H9 (cell line): ENCODE measurements around the gene MLPH. TPM values are rescaled to one million over a fixed set of nuclear protein-coding genes. Genes with fewer than 3 reads are reported as not detected.
A peak's percentile ranks its signal among the peaks of the same experiment; 100 is the strongest.

Experiments used
- DNase-seq: peaks from one replicate; pipeline ENCODE4 v3.0.0-alpha.2; 2017
- H2AFZ ChIP-seq: one replicate; pipeline ENCODE4 v1.6.1; 2013; ENCODE audit warnings: mild to moderate bottlenecking, low read length, control low read depth, moderate library complexity
- H2AK5ac ChIP-seq: 2 replicates; pipeline ENCODE4 v1.6.1; 2013; ENCODE audit warnings: low read length, control low read depth, mixed read lengths; ENCODE audit not compliant: insufficient read length
- H2BK120ac ChIP-seq: one replicate; pipeline ENCODE4 v1.6.1; 2013; ENCODE audit warnings: low read depth, mild to moderate bottlenecking, low read length, control low read depth, inconsistent platforms; ENCODE audit not compliant: poor library complexity, severe bottlenecking
- H2BK12ac ChIP-seq: 2 replicates; pipeline ENCODE4 v1.6.1; 2013; ENCODE audit warnings: low read length, control low read depth, mixed read lengths, low read depth; ENCODE audit not compliant: insufficient read length
- H2BK15ac ChIP-seq: 2 replicates; pipeline ENCODE4 v1.6.1; 2013; ENCODE audit warnings: low read depth, low read length, control low read depth
- H2BK20ac ChIP-seq: one replicate; pipeline ENCODE4 v1.6.1; 2013; ENCODE audit warnings: low read depth, mild to moderate bottlenecking, low read length, control low read depth, inconsistent platforms; ENCODE audit not compliant: poor library complexity, severe bottlenecking
- H2BK5ac ChIP-seq: 2 replicates; pipeline ENCODE4 v1.6.1; 2013; ENCODE audit warnings: low read length, control low read depth, mixed read lengths; ENCODE audit not compliant: insufficient read length
- H3K14ac ChIP-seq: 2 replicates; pipeline ENCODE4 v1.6.1; 2013; ENCODE audit warnings: low read length, control low read depth; ENCODE audit not compliant: insufficient read depth
- H3K18ac ChIP-seq: 2 replicates; pipeline ENCODE4 v1.6.1; 2013; ENCODE audit warnings: low read depth, mild to moderate bottlenecking, mixed read lengths, low read length, control low read depth; ENCODE audit not compliant: insufficient read length
- H3K23ac ChIP-seq: 2 replicates; pipeline ENCODE4 v1.6.1; 2013; ENCODE audit warnings: low read length, control low read depth, mixed read lengths, low read depth; ENCODE audit not compliant: insufficient read length
- H3K23me2 ChIP-seq: 2 replicates; pipeline ENCODE4 v1.6.1; 2013; ENCODE audit warnings: low read depth, mild to moderate bottlenecking, mixed read lengths, low read length, control low read depth; ENCODE audit not compliant: insufficient read length, poor library complexity, severe bottlenecking
- H3K27ac ChIP-seq: 2 replicates; pipeline ENCODE4 v1.5.1; 2013; ENCODE audit warnings: low read length, control low read depth, mixed read lengths, low read depth; ENCODE audit not compliant: insufficient read length
- H3K27me3 ChIP-seq: 2 replicates; pipeline ENCODE4 v1.6.1; 2013; ENCODE audit warnings: low read length, control low read depth, inconsistent platforms; ENCODE audit not compliant: insufficient read depth
- H3K4ac ChIP-seq: 2 replicates; pipeline ENCODE4 v1.6.1; 2013; ENCODE audit warnings: low read depth, mild to moderate bottlenecking, control low read depth, inconsistent platforms, low read length, moderate library complexity
- H3K4me1 ChIP-seq: 2 replicates; pipeline ENCODE4 v1.6.1; 2013; ENCODE audit warnings: low read length, control low read depth, inconsistent platforms; ENCODE audit not compliant: insufficient read depth
- H3K4me2 ChIP-seq: 2 replicates; pipeline ENCODE4 v1.6.1; 2013; ENCODE audit warnings: low read length, control low read depth, mixed read lengths; ENCODE audit not compliant: insufficient read length, insufficient read depth
- H3K56ac ChIP-seq: 2 replicates; pipeline ENCODE4 v1.6.1; 2013; ENCODE audit warnings: low read depth, mild to moderate bottlenecking, mixed read lengths, low read length, control low read depth; ENCODE audit not compliant: insufficient read length
- H3K79me1 ChIP-seq: 2 replicates; pipeline ENCODE4 v1.6.1; 2013; ENCODE audit warnings: low read depth, mild to moderate bottlenecking, moderate library complexity, low read length, control low read depth, inconsistent platforms; ENCODE audit not compliant: insufficient read depth, poor library complexity, severe bottlenecking
- H3K79me2 ChIP-seq: 2 replicates; pipeline ENCODE4 v1.6.1; 2013; ENCODE audit warnings: low read length, control low read depth, inconsistent platforms; ENCODE audit not compliant: insufficient read depth
- H3K9ac ChIP-seq: 2 replicates; pipeline ENCODE4 v1.6.1; 2013; ENCODE audit warnings: low read length, control low read depth, mixed read lengths; ENCODE audit not compliant: insufficient read length; ENCODE audit errors: extremely low read depth
- H3K9me3 ChIP-seq: one replicate; pipeline ENCODE4 v1.6.1; 2013; ENCODE audit warnings: low read depth, low read length, inconsistent platforms; ENCODE audit not compliant: control insufficient read depth
- H3T11ph ChIP-seq: one replicate; pipeline ENCODE4 v1.6.1; 2013; ENCODE audit warnings: mild to moderate bottlenecking, low read length, control low read depth, inconsistent platforms
- H4K20me1 ChIP-seq: one replicate; pipeline ENCODE4 v1.6.1; 2013; ENCODE audit not compliant: control insufficient read depth, insufficient read length, insufficient read depth
- H4K5ac ChIP-seq: 2 replicates; pipeline ENCODE4 v1.6.1; 2013; ENCODE audit warnings: low read depth, mild to moderate bottlenecking, mixed read lengths, low read length, control low read depth; ENCODE audit not compliant: insufficient read length
- H4K8ac ChIP-seq: replicated peaks from 2 replicates; pipeline ENCODE4 v1.6.1; 2013; ENCODE audit warnings: low read length, control low read depth, mixed read lengths, low read depth; ENCODE audit not compliant: insufficient read length
- H4K91ac ChIP-seq: 2 replicates; pipeline ENCODE4 v1.6.1; 2013; ENCODE audit warnings: low read depth, mild to moderate bottlenecking, moderate library complexity, mixed read lengths, low read length, control low read depth; ENCODE audit not compliant: insufficient read length
- H3K27ac Mint-ChIP-seq, 3 experiments: 2 replicates in 2 of 3; 3 replicates in 1 of 3; pipeline ENCODE4 v1.8.0; 2020 to 2021; ENCODE audit warnings: mixed read lengths in 3 of 3, mild to moderate bottlenecking in 1 of 3, moderate library complexity in 1 of 3
- H3K27me3 Mint-ChIP-seq: 2 replicates; pipeline ENCODE4 v1.8.0; 2021; ENCODE audit warnings: low read depth, mild to moderate bottlenecking, moderate library complexity, mixed read lengths
- H3K36me3 Mint-ChIP-seq, 3 experiments: 2 replicates in 2 of 3; 3 replicates in 1 of 3; pipeline ENCODE4 v1.8.0; 2020 to 2021; ENCODE audit warnings: low read depth in 3 of 3, mixed read lengths in 3 of 3; ENCODE audit not compliant: insufficient read depth in 1 of 3
- H3K4me1 Mint-ChIP-seq, 2 experiments: 2 replicates each; pipeline ENCODE4 v1.8.0; 2020; ENCODE audit warnings: mixed read lengths in 2 of 2
- H3K4me3 Mint-ChIP-seq, 2 experiments: 2 replicates in 1 of 2; 3 replicates in 1 of 2; pipeline ENCODE4 v1.8.0; 2020 to 2021; ENCODE audit warnings: mild to moderate bottlenecking in 2 of 2, mixed read lengths in 2 of 2, moderate library complexity in 1 of 2
- H3K9me3 Mint-ChIP-seq, 2 experiments: 2 replicates in 1 of 2; 3 replicates in 1 of 2; pipeline ENCODE4 v1.8.0; 2020; ENCODE audit warnings: mild to moderate bottlenecking in 2 of 2, mixed read lengths in 2 of 2, moderate library complexity in 1 of 2
- WGBS: extraction: QIAGEN DNeasy Blood & Tissue Kit; methylation state at CpG from one replicate; pipeline ENCODE4 v1.1.7; 2013; ENCODE audit warnings: missing lambda C conversion rate, low lambda C conversion rate, mixed read lengths; ENCODE audit not compliant: insufficient read length; ENCODE audit errors: extremely low coverage; 5-methylcytosine and 5-hydroxymethylcytosine counted together
- total RNA-seq: library from RNA; stranded (reverse); gene quantifications from 2 replicates; pipeline ENCODE4 v1.2.1, GENCODE V29; 2021
- TF ChIP-seq, protein P1 (sequence below): fragments of 200-600 bp; sonication (generic); conservative IDR thresholded peaks from 3 replicates; pipeline ENCODE4 v1.8.0; 2021; ENCODE audit warnings: antibody characterized with exemption, mild to moderate bottlenecking

The MLPH gene
- total RNA-seq, 1 experiment from 2014 or later = 3.4 TPM

DNA sequence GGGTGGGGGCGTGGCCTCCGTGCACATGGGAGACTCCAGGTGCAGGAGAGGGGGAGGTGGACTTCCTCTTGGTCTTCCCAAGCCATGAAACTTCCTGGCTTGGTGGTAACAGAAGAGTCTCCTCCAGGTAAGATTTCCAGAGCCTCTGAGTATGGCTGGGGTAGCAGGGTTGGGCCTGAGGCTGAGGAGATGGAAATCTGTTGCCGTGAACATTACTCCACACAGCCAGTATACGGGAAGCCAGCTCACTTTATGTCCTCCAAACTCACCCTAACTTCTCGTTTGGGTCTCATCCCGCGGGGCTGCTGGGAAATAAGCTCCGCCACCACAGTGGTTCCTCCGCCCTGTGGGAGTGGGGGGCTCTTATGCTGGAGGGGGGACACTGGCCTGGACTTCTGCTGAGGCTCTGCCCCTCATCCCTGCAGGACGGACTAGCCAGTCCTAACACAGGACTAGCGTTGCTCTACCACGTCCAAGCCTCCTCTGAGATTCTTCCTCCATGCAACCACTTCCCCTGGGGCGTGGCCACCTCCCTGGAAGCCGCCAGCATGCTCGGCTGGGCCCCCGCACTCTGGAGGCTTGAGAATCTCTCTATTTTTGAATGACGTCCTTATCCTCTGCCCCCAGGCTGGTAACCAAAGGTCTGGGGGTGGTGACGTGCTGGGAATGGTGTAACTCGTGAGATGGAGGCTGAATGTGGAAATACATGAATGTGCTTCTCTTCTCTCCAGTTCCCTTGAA, 104.3 kb downstream of the MLPH start:
- no peaks in the 10 kb centered on the region for H3K9me3 ChIP-seq
- Mint-ChIP-seq H3K36me3 (peaks cover 4 to 11% (median 5%) of the 10 kb centered on the region in 3 experiments; a peak in 6 of 7 replicates), H3K4me1 (peaks cover 74 to 83% of the 10 kb centered on the region in 2 experiments), H3K27me3 (no peaks in the 10 kb centered on the region), H3K4me3 (peak overlapping the region; percentile 70; a peak in 4 of 5 replicates), H3K9me3 (0 out of 5 replicates have a peak, but pooled peaks cover 0 to 4% of the 10 kb centered on the region in 2 experiments), H3K27ac (peak overlapping the region; percentile 62 to 95 (median 86); a peak in 4 of 7 replicates)
- no peak overlapping the region for H3K56ac ChIP-seq
- H2BK20ac ChIP-seq = no peak overlapping the region
- no peak overlapping the region for H2AFZ ChIP-seq
- peak; percentile 93 for DNase-seq
- peak overlapping the region; percentile 32 for H3K27ac ChIP-seq
- no peak overlapping the region for H4K8ac ChIP-seq
- H4K20me1 ChIP-seq = no peaks in the 10 kb centered on the region
- TF ChIP-seq, protein P1, sequence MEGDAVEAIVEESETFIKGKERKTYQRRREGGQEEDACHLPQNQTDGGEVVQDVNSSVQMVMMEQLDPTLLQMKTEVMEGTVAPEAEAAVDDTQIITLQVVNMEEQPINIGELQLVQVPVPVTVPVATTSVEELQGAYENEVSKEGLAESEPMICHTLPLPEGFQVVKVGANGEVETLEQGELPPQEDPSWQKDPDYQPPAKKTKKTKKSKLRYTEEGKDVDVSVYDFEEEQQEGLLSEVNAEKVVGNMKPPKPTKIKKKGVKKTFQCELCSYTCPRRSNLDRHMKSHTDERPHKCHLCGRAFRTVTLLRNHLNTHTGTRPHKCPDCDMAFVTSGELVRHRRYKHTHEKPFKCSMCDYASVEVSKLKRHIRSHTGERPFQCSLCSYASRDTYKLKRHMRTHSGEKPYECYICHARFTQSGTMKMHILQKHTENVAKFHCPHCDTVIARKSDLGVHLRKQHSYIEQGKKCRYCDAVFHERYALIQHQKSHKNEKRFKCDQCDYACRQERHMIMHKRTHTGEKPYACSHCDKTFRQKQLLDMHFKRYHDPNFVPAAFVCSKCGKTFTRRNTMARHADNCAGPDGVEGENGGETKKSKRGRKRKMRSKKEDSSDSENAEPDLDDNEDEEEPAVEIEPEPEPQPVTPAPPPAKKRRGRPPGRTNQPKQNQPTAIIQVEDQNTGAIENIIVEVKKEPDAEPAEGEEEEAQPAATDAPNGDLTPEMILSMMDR = no peak
- H4K91ac ChIP-seq = no peak overlapping the region
- H3K79me1 ChIP-seq = peaks cover 5% of the 10 kb centered on the region
- peak overlapping the region; percentile 45 for H3K14ac ChIP-seq
- H3K9ac ChIP-seq = peak overlapping the region; percentile 12
- H3K4ac ChIP-seq = no peak overlapping the region
- H2BK120ac ChIP-seq = no peak overlapping the region
- H3K23me2 ChIP-seq = peaks cover 4% of the 10 kb centered on the region
- no peaks in the 10 kb centered on the region for H3K27me3 ChIP-seq
- peak overlapping the region; percentile 43 for H3K18ac ChIP-seq
- no peak overlapping the region for H2BK15ac ChIP-seq
- peak overlapping the region; percentile 99 for H3K4me2 ChIP-seq
- H3K4me1 ChIP-seq = peaks cover 18% of the 10 kb centered on the region; the same call in 1 of the 2 replicates
- no peak overlapping the region for H2BK5ac ChIP-seq
- WGBS = no CpG with 5 or more reads among the region's 19 CpGs
- H3K23ac ChIP-seq = no peak overlapping the region
- H3T11ph ChIP-seq = no peak overlapping the region
- peaks cover 31% of the 10 kb centered on the region; the same call in 1 of the 2 replicates for H3K79me2 ChIP-seq
- no peak overlapping the region for H2BK12ac ChIP-seq
- H2AK5ac ChIP-seq = no peak overlapping the region
- H4K5ac ChIP-seq = no peak overlapping the region
